Ovary (tissue), 9 donors: ENCODE results near the gene GUCA1C. TPM values are rescaled to one million over a fixed set of nuclear protein-coding genes. Genes with fewer than 3 reads are reported as not detected.

Experiments
- DNase-seq, 5 donors: peaks; one replicate each; pipeline ENCODE4 v3.0.0-alpha.2; 2019 to 2020
- H3K27ac ChIP-seq, 2 donors: fragments of 200-600 bp; one replicate each; pipeline versions ENCODE4 v1.5.1 to v1.8.0; 2019 to 2022
- H3K27me3 ChIP-seq: fragments of 200-600 bp; one replicate; pipeline ENCODE4 v1.8.0; 2022
- H3K36me3 ChIP-seq: fragments of 200-600 bp; sonication (generic); one replicate; pipeline ENCODE4 v1.5.1; 2019
- H3K4me1 ChIP-seq: one replicate; pipeline ENCODE4 v1.8.1; 2013; ENCODE audit warnings: mild to moderate bottlenecking, moderate library complexity; ENCODE audit not compliant: insufficient read depth
- H3K4me3 ChIP-seq: fragments of 200-600 bp; sonication (generic); one replicate; pipeline ENCODE4 v1.5.1; 2017
- H3K9me3 ChIP-seq, 2 donors: fragments of 200-600 bp in 1 of 2; sonication (generic) in 1 of 2; one replicate each; pipeline versions ENCODE4 v1.5.1 to v1.8.1; 2013 to 2019; ENCODE audit warnings: mild to moderate bottlenecking in 1 of 2, moderate library complexity in 1 of 2
- CTCF ChIP-seq, 3 donors: fragments of 450-650 bp in 2 of 3; fragments of 200-600 bp in 1 of 3; IDR thresholded peaks; one replicate each; pipeline versions ENCODE4 v1.5.1 to v1.8.0; 2016 to 2022; ENCODE audit warnings: antibody characterized with exemption in 3 of 3, mild to moderate bottlenecking in 1 of 3
- EP300 ChIP-seq: sonication (generic); formaldehyde crosslinking; IDR thresholded peaks from one replicate; pipeline ENCODE4 v1.6.1; 2017; ENCODE audit warnings: antibody characterized with exemption
- POLR2A ChIP-seq: fragments of 450-650 bp; IDR thresholded peaks from one replicate; pipeline ENCODE4 v1.6.1; 2017; ENCODE audit warnings: antibody characterized with exemption, mild to moderate bottlenecking, moderate library complexity
- WGBS, 3 donors: extraction: QIAGEN DNeasy Blood & Tissue Kit in 1 of 3; methylation state at CpG; one replicate each; pipeline versions ENCODE4 v1.1.5 to v1.1.7; 2013 to 2017; 5-methylcytosine and 5-hydroxymethylcytosine counted together
- intact Hi-C, 4 donors: fragments of 100-400 bp; cut with DNase I; formaldehyde crosslinking; loops; one replicate each; pipeline versions ENCODE4 v1.11.0 to v1.15.1; 2022 to 2023
- polyA plus RNA-seq, 2 donors: library from polyadenylated mRNA; stranded (reverse); fragments of 200-250 nt in 1 of 2; fragments of 350-450 nt in 1 of 2; fragmentation: Illumina TruSeq in 1 of 2; extraction: RNeasy Lipid Tissue Mini Kit (QIAGEN cat#74804) in 1 of 2; gene quantifications; one replicate each; pipeline ENCODE4 v1.2.3, GENCODE V29; 2013 to 2014
- total RNA-seq, 7 donors: library from RNA; depleted of rRNA in 2 of 7; stranded (reverse); fragments of >200 nt in 2 of 7; fragmentation: NEBNext Ultra II Directional in 3 of 7; extraction: Animal tissue kit (Norgen Biotek cat#: 25700) in 3 of 7; gene quantifications; one replicate each; pipeline versions ENCODE4 v1.1.0 to v1.2.4, GENCODE V29; 2016 to 2023
- donor health status: DM: no; HTN: no; CAD: no; lungs with moderate emphysema.
- donor health status: DM: no; HTN: no; CAD: no.
- donor health status: Bipolar disorder and iron deficiency.
- donor health status: DM: yes; HTN: yes; CAD: no.
- donor health status: DM: no; HTN: no; CAD: no.
- donor health status: DM: yes; HTN: yes; CAD: no.

The GUCA1C gene
- total and polyA plus RNA-seq, 9 donors = 0.38 to 1.8 TPM; not detected in 7

DNA sequence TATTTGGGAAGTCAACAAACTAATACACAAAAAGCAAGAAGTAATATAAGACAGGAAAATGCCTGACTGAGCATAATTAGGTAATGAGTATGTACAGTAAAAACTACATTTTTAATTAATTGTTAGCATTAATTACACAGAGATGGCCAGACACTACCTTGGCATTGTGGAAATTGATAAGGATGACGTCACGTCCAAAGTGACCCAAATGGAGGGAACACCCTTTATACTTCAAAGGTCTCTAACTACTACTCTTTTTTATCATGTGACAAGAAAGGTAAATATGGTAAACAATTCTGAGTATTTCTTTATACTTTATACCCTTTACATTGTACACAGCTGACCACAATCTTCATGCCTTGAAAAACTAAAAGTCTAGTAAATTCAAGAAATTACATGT is 22.4 kb upstream of the GUCA1C start:
- Histone ChIP-seq H3K4me1 (no peaks in the 10 kb centered on the region), H3K4me3 (no peak overlapping the region), H3K27ac (no peak overlapping the region), H3K9me3 (no peaks in the 10 kb centered on the region), H3K27me3 (no peaks in the 10 kb centered on the region), H3K36me3 (no peaks in the 10 kb centered on the region)
- intact Hi-C loops = no loop called here
- WGBS, 3 donors = 84 to 92% (median 84%) methylated on average over 2 of the region's 2 CpGs
- no peak for DNase-seq
- TF ChIP-seq CTCF (IDR thresholded peaks at IDR 0.05) (no peak), POLR2A (no peak), EP300 (no peak)

DNA sequence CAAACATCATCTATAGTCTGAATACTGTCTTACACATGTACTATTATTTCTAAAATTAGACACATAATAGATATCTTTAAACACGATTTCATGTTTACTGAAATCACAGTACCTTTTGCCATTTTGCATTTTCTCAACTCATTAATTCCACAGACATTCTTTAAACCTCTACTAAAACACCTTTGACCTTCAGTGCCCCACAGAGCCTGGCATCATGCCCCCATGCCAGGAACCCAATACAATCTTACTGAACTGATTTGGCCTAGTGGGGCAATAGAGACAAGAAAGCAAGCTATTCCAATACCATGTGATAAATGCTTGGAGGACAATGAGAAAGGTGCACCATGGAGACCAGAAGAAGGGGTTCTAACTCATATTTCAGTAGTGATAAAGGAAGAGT is 19.3 kb upstream of the GUCA1C start:
- no peaks in the 10 kb centered on the region for H3K4me1 ChIP-seq
- H3K4me3 ChIP-seq = no peak overlapping the region
- H3K36me3 ChIP-seq = no peaks in the 10 kb centered on the region
- H3K27ac ChIP-seq = no peak overlapping the region
- TF ChIP-seq POLR2A = no peak
- no peak for TF ChIP-seq CTCF (IDR thresholded peaks at IDR 0.05)
- TF ChIP-seq EP300 = no peak
- no peaks in the 10 kb centered on the region for H3K27me3 ChIP-seq
- intact Hi-C loops = no loop called here
- 53 to 80% (median 63%) methylated on average over 1 of the region's 1 CpG for WGBS, 3 donors
- no peaks in the 10 kb centered on the region for H3K9me3 ChIP-seq
- no peak for DNase-seq

- no peak for DNase-seq
- 81 to 86% (median 84%) methylated on average over 3 of the region's 3 CpGs for WGBS, 3 donors
- H3K4me3 ChIP-seq = no peak overlapping the region
- no peaks in the 10 kb centered on the region for H3K9me3 ChIP-seq
- intact Hi-C loops = no loop called here
- H3K4me1 ChIP-seq = no peaks in the 10 kb centered on the region
- no peak overlapping the region for H3K27ac ChIP-seq
- H3K36me3 ChIP-seq = no peaks in the 10 kb centered on the region
- no peaks in the 10 kb centered on the region for H3K27me3 ChIP-seq
- no peak for TF ChIP-seq CTCF (IDR thresholded peaks at IDR 0.05)
- no peak for TF ChIP-seq EP300
- no peak for TF ChIP-seq POLR2A
Measured at GRCh38 chr3:108972482-108972881, 18.8 kb upstream of the GUCA1C start.

DNA sequence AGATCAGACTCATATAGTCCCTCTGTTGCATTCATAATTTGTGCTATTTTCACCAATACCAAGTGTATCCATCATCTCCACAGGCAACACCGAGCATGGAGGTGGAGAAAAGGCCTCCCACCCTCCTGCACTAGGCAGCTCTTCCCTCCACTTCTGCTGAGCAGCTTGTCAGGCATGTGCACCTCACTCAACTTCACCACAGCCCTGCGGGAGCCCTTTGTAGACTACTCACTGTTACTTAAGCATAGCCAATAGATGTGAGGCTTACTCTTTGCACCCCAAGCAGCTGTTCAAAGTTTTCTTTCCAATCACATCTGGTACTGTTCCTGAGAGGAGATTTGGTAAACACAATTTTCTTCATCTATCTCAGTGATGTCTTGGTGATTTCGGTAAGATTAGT is 16.9 kb upstream of the GUCA1C start:
- DNase-seq = no peak
- Histone ChIP-seq H3K27ac (no peak overlapping the region), H3K36me3 (no peaks in the 10 kb centered on the region), H3K4me1 (no peaks in the 10 kb centered on the region), H3K9me3 (no peaks in the 10 kb centered on the region), H3K27me3 (no peaks in the 10 kb centered on the region), H3K4me3 (no peak overlapping the region)
- TF ChIP-seq POLR2A (no peak), CTCF (IDR thresholded peaks at IDR 0.05) (no peak), EP300 (no peak)
- intact Hi-C loops = no loop called here
- 53 to 62% (median 56%) methylated on average over 3 of the region's 3 CpGs for WGBS, 3 donors

DNA sequence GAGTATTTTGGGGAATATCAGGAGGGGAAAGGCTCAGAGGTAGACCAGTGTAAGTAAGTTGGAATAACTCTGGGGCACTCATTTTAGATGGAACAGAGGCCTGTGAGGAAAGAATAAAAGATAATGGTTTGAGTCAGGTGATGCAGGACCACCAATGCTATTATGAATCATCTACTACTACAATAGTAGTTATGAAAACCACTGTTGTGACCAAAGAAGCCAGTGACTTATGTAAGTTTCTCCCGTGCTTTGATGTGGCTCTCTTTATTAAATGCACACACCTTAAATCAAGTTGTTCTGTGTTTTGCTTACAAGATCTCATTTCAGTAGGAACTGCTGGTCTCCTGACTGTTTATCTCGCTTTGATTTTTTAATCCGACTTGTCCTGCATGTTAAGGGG is 13.1 kb upstream of the GUCA1C start:
- DNase-seq = no peak
- Histone ChIP-seq H3K27ac (no peak overlapping the region), H3K27me3 (no peaks in the 10 kb centered on the region), H3K36me3 (no peaks in the 10 kb centered on the region), H3K4me1 (peaks cover 2% of the 10 kb centered on the region), H3K4me3 (no peak overlapping the region), H3K9me3 (no peaks in the 10 kb centered on the region)
- no peak for TF ChIP-seq EP300
- intact Hi-C loops = no loop called here
- WGBS, 3 donors = 58 to 92% (median 92%) methylated on average over 3 of the region's 3 CpGs
